NCI-H187 (cell line): ENCODE data around the gene KLHDC1.
"Not testable (repeated sequence)": the region's sequence is repeated elsewhere in the genome, so short reads cannot be mapped to it uniquely, and the experiment has no call there.

Experiments used
- DNase-seq, 2 experiments: peaks; one replicate each; lab custom pipeline; 2025; lab: John Stamatoyannopoulos, UW

The KLHDC1 gene, protein sequence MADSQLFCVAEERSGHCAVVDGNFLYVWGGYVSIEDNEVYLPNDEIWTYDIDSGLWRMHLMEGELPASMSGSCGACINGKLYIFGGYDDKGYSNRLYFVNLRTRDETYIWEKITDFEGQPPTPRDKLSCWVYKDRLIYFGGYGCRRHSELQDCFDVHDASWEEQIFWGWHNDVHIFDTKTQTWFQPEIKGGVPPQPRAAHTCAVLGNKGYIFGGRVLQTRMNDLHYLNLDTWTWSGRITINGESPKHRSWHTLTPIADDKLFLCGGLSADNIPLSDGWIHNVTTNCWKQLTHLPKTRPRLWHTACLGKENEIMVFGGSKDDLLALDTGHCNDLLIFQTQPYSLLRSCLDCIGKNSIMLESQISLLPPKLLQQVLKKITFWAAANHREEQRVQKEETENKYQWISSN

DNA sequence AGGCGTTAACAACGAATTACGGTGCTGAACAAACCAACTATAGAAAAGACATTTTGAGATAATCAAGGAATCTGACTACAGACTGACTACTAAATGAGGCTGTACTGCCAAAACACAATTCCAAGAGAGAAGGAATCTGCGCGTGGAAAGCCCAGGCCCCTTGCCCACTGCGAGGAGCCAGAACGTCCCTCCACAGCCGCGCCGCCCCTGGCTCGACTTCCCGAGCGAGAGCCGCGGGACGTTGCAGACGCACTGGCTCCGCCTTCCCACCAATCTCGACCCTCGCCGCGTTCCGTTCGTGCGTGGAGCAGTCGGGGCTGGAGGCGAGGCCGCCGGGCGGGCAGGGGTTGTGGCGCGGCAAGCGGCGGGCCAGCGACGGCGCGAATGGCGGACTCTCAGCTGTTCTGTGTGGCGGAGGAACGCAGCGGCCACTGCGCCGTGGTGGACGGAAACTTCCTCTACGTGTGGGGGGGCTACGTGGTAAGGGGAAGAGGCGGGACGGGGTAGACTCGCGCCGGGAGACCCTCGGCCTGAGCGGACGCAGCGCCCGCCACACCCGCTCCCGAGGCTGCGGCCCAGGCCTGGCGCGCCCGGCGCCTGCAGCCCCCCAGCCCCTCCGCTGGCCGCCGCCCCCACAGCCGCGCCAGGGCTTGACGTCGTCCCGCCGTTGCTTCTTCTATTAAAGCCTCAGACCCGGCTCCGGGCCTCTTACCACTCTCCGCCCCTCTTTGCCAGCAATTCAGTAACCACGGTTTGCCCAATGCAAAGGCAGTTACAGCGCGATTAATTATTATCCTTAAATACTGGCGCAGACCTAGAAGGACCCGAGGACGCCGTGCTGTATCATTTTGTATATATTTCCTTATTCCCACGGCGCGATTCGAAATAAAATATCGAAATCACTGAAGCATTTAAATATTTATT, at the start of gene KLHDC1:
Gene KLHDC1, plus strand, starts transcription at position 310 of the 924 bp plus-strand sequence. Its CDS starts 75 bp downstream, at position 385.
- DNase-seq: peak; percentile 20 to 60

- DNase-seq: no peak
Measured at GRCh38 chr14:49653508-49653907, 39.4 kb upstream of the KLHDC1 start.

DNA sequence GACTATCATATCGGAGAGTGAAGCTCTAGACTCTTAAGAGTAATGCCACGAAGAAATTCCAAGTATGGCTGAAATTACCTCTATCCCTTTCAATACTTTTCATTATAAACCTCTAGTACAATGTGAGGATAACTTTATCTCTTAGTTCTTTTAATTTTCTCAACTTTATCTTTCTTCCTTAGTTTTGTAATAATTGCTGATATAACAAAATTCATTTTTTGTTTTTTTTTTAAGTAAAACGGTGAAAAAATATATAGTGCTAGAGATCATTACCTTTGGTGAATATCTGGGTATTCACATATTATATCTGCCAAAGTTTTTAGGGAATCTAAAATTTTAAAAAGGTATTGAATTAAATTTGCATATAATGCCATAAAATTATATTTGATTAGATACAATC, 38.4 kb upstream of the KLHDC1 start:
- DNase-seq: no peak

DNA sequence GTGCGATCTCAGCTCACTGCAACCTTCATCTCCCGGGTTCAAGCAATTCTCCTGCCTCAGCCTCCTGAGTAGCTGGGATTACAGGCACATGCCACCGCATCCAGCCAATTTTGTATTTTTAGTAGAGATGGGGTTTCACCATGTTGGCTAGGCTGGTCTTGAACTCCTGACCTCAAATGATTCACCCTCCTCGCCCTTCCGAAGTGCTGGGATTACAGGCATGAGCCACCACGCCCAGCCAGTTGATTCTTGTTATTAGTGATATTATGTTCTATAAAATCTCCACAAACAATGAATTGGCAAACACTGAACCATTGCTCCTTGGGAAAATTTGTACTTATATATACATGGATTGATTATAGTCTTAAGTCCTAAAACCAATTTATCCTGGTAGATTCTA, 35.4 kb upstream of the KLHDC1 start:
- DNase-seq: not testable (repeated sequence)

DNA sequence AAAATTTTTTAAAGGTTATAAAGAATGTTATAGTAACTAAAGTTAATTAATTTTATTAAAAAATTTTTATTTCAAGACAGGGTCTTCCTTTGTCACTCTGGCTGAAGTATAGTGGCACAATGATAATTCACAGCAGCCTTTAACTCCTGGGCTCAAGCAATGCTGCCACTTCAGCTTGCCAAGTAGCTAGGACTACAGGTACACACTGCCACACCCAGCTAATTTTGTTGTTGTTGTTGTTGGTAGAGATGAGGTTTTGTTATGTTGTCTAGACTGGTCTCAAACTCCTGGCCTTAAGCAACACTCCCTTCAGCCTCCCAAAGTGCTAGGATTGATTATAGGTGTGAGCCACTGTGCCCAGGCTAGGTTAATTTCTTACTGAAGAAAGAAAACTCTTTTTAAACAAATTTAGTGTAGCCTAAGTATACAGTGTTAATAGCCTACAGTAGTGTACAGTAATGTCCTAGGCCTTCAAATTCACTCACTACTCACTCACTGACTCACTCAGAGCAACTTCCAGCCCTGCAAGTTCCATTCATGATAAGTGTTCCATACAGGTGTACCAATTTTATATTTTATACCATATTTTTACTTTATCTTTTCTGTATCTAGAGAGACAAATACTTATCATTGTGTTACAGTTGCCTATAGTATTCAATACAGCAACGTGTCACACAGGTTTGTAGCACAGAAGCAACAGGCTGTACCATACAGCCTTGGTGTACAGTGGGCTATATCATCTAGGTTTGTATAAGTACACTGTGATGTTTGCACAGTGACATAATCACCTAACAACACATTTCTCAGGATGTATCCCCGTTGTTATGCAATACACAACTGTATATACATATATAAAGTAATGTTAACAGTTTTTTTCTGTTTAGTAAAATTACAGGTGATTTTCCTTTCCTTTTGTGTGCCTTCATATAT, 33.1 kb upstream of the KLHDC1 start:
- DNase-seq: no peak

DNA sequence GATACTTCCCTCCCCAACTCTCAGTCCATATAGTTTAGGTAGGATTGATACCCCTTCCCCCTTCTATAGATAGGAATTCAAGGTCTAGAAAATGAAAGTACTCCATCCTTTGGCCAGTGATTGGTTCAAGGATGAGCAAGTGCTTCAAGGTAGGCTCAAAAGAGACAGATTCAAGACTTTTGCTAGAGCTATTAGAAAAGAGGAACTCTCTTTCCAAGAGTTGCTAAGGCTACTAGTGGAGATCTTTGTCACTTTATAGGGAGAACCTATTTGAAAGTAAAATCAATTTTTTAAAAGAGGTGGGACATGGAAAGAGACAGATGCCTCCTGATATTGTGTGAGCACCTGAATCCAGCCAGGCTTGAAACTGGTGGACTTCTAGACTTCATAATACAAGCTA, 22.4 kb upstream of the KLHDC1 start:
- DNase-seq: no peak

- DNase-seq: no peak
Measured at GRCh38 chr14:49673586-49673985, 19.3 kb upstream of the KLHDC1 start.

GRCh38 chr14:49677643-49678042, 15.3 kb upstream of the KLHDC1 start:
- no peak for DNase-seq

- DNase-seq: no peak
Measured at GRCh38 chr14:49679271-49679670, 13.6 kb upstream of the KLHDC1 start.

DNA sequence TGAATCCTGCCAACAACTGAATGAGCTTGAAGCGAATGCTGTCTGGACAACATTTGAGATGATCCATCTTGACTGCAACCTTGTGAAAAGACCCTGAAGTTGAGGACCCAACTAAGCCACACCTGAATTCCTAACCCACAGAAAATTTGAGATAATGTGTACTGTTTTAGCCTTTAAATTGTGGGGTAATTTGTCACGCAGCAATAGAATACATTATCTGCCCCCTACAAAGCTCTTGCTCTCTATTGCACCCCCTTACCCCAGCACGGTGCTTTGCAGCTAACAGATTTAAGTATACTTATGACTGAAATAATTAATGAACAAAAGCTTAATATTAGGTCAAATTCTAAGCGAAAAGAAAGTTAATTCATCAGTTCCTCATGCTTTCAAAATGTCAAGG, 6.5 kb upstream of the KLHDC1 start:
- DNase-seq: no peak

GRCh38 chr14:49687942-49688700, 4.8 kb upstream of the KLHDC1 start, which contains the start of gene POLE2:
Gene POLE2 (minus strand): TSS chr14:49688214. CDS start chr14:49688203, 11 bp downstream.
- peak; percentile 48 to 59 for DNase-seq

GRCh38 chr14:49688701-49689030, 4.3 kb upstream of the KLHDC1 start:
- DNase-seq: no peak

DNA sequence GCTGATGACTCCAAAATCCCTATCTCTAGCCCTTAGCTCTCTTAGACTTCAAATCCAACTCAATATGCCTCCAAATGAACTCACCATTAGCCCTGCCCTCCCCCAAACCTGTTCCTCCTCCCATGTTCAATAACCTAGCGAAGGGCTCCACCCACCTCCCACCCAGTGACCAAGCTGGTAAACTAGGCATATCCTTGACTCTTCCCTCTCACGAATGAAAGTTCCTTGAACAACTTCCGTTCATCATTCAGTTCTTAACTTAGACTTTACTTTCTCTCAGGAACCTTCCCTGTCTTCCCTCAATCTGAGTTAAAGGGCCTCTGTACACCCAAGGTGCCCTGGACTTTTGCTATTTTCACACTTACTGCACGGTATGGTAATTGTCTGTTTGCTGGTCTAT, 1.9 kb upstream of the KLHDC1 start:
- DNase-seq: no peak

GRCh38 chr14:49692193-49692757, 645 bp upstream of the KLHDC1 start:
- DNase-seq: no peak

GRCh38 chr14:49693735-49694124, 810 bp downstream of the KLHDC1 start:
- DNase-seq: not testable (repeated sequence)

DNA sequence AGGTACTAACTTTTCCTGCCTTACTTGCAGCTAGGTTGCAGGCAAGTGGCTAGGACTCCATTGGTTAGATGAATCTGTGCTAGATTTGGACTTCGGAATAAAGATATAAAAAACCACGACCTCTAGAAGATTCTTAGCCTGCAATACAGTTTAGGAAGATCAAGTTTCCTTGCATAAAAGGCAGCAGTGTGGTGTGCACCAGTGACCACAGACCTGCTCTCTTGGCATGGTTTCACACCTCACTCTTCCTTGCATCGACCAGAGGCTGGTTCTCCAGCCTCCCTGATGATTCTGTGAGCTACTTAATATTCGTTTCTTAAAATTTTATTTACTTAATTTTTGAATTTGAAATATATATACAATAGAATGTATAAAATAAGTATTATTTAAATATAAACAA, 9.8 kb downstream of the KLHDC1 start:
- no peak for DNase-seq

- no peak for DNase-seq
Measured at GRCh38 chr14:49703965-49704364, 11.0 kb downstream of the KLHDC1 start.

DNA sequence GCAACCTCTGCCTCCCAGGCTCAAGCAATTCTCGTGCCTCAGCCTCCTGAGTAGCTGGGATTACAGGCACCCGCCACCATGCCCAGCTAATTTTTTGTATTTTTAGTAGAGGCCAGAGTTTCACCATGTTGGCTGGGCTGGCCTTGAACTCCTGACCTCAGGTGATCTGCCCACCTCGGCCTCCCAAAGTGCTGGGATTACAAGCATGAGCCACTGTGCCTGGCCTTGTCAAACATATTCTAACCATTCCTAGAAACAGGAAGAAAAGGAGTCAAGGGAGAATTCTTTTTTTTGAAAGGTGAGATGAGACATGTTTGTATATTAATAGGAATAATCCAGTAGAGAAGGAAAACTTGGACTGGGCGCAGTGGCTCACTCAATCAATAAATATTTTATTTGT, 11.6 kb downstream of the KLHDC1 start:
- DNase-seq: not testable (repeated sequence)

DNA sequence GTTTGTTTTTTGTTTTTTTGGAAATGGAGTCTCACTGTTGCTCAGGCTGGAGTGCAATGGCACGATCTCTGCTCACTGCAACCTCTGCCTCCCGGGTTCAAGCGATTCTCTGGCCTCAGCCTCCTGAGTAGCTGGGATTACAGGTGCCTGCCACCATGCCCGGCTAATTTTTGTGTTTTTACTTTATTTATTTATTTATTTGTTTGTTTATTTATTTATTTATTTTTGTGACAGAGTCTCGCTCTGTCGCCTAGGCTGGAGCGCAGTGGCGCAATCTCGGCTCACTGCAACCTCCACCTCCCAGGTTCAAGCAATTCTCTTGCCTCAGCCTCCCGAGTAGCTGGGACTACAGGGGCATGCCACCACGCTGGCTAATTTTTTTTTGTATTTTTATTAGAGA, 18.1 kb downstream of the KLHDC1 start:
- not testable (repeated sequence) for DNase-seq

- no peak for DNase-seq
Measured at GRCh38 chr14:49720744-49721143, 27.8 kb downstream of the KLHDC1 start.
